Heart left ventricle (tissue), 16 donors: Measurements from ENCODE around the gene RTTN. TPM values are rescaled to one million over a fixed set of nuclear protein-coding genes. Genes with fewer than 3 reads are reported as not detected.

Source experiments
- ATAC-seq, 4 donors: fragments of 200-7000 bp; cut with Tn5 transposase; one replicate each; pipeline ENCODE4 v1.9.1; 2020 to 2022; ENCODE audit warnings: moderate library complexity in 4 of 4, mild to moderate bottlenecking in 3 of 4, moderate number of reproducible peaks in 1 of 4
- DNase-seq, 5 donors: peaks; one replicate each; pipeline ENCODE4 v3.0.0-alpha.2; 2020
- H3K27ac ChIP-seq, 12 donors: fragments of 200-600 bp; sonication (generic) in 4 of 12; one replicate each; pipeline versions ENCODE4 v1.5.0 to v1.8.0; 2016 to 2022; ENCODE audit warnings: mild to moderate bottlenecking in 2 of 12
- H3K27me3 ChIP-seq, 9 donors: fragments of 200-600 bp; sonication (generic) in 2 of 9; one replicate each; pipeline versions ENCODE4 v1.5.1 to v1.8.0; 2016 to 2022; ENCODE audit warnings: mild to moderate bottlenecking in 3 of 9
- H3K36me3 ChIP-seq, 9 donors: fragments of 200-600 bp; sonication (generic) in 2 of 9; one replicate each; pipeline versions ENCODE4 v1.5.0 to v1.8.0; 2018 to 2022; ENCODE audit warnings: mild to moderate bottlenecking in 2 of 9
- H3K4me1 ChIP-seq, 12 donors: fragments of 200-600 bp; sonication (generic) in 4 of 12; one replicate each; pipeline versions ENCODE4 v1.5.0 to v1.8.0; 2016 to 2022; ENCODE audit warnings: mild to moderate bottlenecking in 3 of 12
- H3K4me3 ChIP-seq, 12 donors: fragments of 200-600 bp; sonication (generic) in 4 of 12; one replicate each; pipeline versions ENCODE4 v1.5.0 to v1.8.0; 2017 to 2022; ENCODE audit warnings: mild to moderate bottlenecking in 9 of 12, moderate library complexity in 4 of 12
- H3K9me3 ChIP-seq, 12 donors: fragments of 200-600 bp; sonication (generic) in 4 of 12; one replicate each; pipeline versions ENCODE4 v1.5.0 to v1.8.0; 2016 to 2022; ENCODE audit warnings: mild to moderate bottlenecking in 1 of 12
- POLR2A ChIP-seq, 2 donors: fragments of 450-650 bp; IDR thresholded peaks; one replicate each; pipeline ENCODE4 v1.6.1; 2017; ENCODE audit warnings: antibody characterized with exemption in 2 of 2, mild to moderate bottlenecking in 2 of 2, moderate library complexity in 2 of 2
- WGBS, 4 donors: extraction: QIAGEN DNeasy Blood & Tissue Kit in 2 of 4; methylation state at CpG; one replicate each; pipeline versions ENCODE4 v1.1.5 to v1.1.7; 2013 to 2018; 5-methylcytosine and 5-hydroxymethylcytosine counted together
- intact Hi-C, 10 donors: fragments of 100-400 bp; cut with DNase I; formaldehyde crosslinking; loops; one replicate each; pipeline versions ENCODE4 v1.11.1 to v1.14.2; 2022
- polyA plus RNA-seq, 2 donors: library from polyadenylated mRNA; stranded (reverse); fragments of 200-250 nt; gene quantifications; one replicate each; pipeline ENCODE4 v1.2.3, GENCODE V29; 2013
- total RNA-seq, 9 donors: library from RNA; depleted of rRNA in 2 of 9; stranded (reverse); fragments of >200 nt in 2 of 9; fragmentation: NEBNext Ultra II Directional in 3 of 9; extraction: Animal tissue kit (Norgen Biotek cat#: 25700) in 3 of 9; gene quantifications; one replicate each; pipeline versions ENCODE4 v1.1.0 to v1.2.4, GENCODE V29; 2016 to 2023
- TF ChIP-seq, protein P1 (sequence below), 12 donors: fragments of 200-600 bp; sonication (generic) in 4 of 12; IDR thresholded peaks; one replicate each; pipeline versions ENCODE4 v1.5.0 to v1.8.0; 2018 to 2022; ENCODE audit warnings: antibody characterized with exemption in 12 of 12, mild to moderate bottlenecking in 5 of 12
- donor health status: ischemic (EF 13 %, LVEDD 7.1; RV severe dilation, severe dysfunction).
- donor health status: healthy with polysubstance abuse.
- donor health status: DM: no; HTN: yes; CAD: no.
- donor health status: DM: no; HTN: no; CAD: no.
- donor health status: ischemic (EF 25% LVEDD 6.9; RV normal size, moderate dysfunction).
- donor health status: ischemic (EF 25% LVEDD 5.7; RV mildly dilated, moderate dysfunction).
- donor health status: healthy.
- donor health status: DM: yes; HTN: yes; CAD: no.
- donor health status: ischemic (EF 35%, LVEDD 5.7; RV mildly dilated, moderate dysfunction).
- donor health status: nonischemic (EF 11% LVEDD 7.7; RV severe dilation, severe dysfunction).
- donor health status: DM: yes; HTN: yes; CAD: no.
- donor health status: PGD.
- donor health status: ischemic (EF 29% LVEDD 5.4; RV normal size, mild dysfunction).
- donor health status: nonischemic (EF 23%, LVEDD 6.1; RV moderate dilation, normal function).

The RTTN gene
- total and polyA plus RNA-seq, 11 donors = 5.8 to 14.3 (median 8.1) TPM

GRCh38 chr18:69953191-69953590 lies 252.3 kb downstream of the RTTN start:
- peaks cover 0 to 35% (median 5%) of the 10 kb centered on the region in 12 donors for H3K4me1 ChIP-seq
- no peaks in the 10 kb centered on the region for H3K27me3 ChIP-seq
- H3K36me3 ChIP-seq = no peaks in the 10 kb centered on the region
- intact Hi-C loops = no loop called here
- H3K4me3 ChIP-seq = no peak overlapping the region
- peaks cover 0 to 3% (median 0%) of the 10 kb centered on the region in 12 donors for H3K9me3 ChIP-seq
- DNase-seq = no peak
- 97 to 99% (median 97%) methylated on average over 2 of the region's 2 CpGs for WGBS, 4 donors
- TF ChIP-seq, protein P1, sequence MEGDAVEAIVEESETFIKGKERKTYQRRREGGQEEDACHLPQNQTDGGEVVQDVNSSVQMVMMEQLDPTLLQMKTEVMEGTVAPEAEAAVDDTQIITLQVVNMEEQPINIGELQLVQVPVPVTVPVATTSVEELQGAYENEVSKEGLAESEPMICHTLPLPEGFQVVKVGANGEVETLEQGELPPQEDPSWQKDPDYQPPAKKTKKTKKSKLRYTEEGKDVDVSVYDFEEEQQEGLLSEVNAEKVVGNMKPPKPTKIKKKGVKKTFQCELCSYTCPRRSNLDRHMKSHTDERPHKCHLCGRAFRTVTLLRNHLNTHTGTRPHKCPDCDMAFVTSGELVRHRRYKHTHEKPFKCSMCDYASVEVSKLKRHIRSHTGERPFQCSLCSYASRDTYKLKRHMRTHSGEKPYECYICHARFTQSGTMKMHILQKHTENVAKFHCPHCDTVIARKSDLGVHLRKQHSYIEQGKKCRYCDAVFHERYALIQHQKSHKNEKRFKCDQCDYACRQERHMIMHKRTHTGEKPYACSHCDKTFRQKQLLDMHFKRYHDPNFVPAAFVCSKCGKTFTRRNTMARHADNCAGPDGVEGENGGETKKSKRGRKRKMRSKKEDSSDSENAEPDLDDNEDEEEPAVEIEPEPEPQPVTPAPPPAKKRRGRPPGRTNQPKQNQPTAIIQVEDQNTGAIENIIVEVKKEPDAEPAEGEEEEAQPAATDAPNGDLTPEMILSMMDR (IDR thresholded peaks at IDR 0.05) = no peak
- no peak for TF ChIP-seq POLR2A (IDR thresholded peaks at IDR 0.05)
- H3K27ac ChIP-seq = no peak overlapping the region
- no peak for ATAC-seq

Other genes starting within 250 kb of the RTTN start
- gene SOCS6, start 83.4 kb upstream of the RTTN start, total RNA-seq = 10 to 100 TPM; 18.2 to 32.9 (median 21.8) TPM
- 10 to 100 TPM in 1 of 2 donors, 1 to 10 TPM in 1; 6.5 to 15.9 TPM for gene SOCS6, start 83.4 kb upstream of the RTTN start, polyA plus RNA-seq